HepG2 (cell line): ENCODE data around the gene CMIP. TPM values are rescaled to one million over a fixed set of nuclear protein-coding genes. Genes with fewer than 3 reads are reported as not detected.

ENCODE experiments used
- AHDC1 ChIP-seq: sonication (generic); formaldehyde crosslinking; IDR thresholded peaks from 2 replicates; pipeline ENCODE4 v1.5.1; 2020; ENCODE audit warnings: mild to moderate bottlenecking, missing genetic modification reagents, borderline replicate concordance
- ARID4A ChIP-seq: sonication (generic); formaldehyde crosslinking; IDR thresholded peaks from 2 replicates; pipeline ENCODE4 v1.5.0; 2020; ENCODE audit warnings: mild to moderate bottlenecking, missing genetic modification reagents, borderline replicate concordance
- ATF1 ChIP-seq: IDR thresholded peaks from 2 replicates; pipeline ENCODE4 v1.6.1; 2016; ENCODE audit warnings: mild to moderate bottlenecking, control low read depth
- GZF1 ChIP-seq: sonication (generic); formaldehyde crosslinking; IDR thresholded peaks from 2 replicates; pipeline ENCODE4 v1.5.1; 2020; ENCODE audit warnings: mild to moderate bottlenecking, missing genetic modification reagents
- MLLT10 ChIP-seq: sonication (generic); formaldehyde crosslinking; IDR thresholded peaks from 2 replicates; pipeline ENCODE4 v1.4.0; 2020; ENCODE audit warnings: missing genetic modification reagents
- PCBP2 ChIP-seq: fragments of 200-400 bp; formaldehyde crosslinking; optimal IDR thresholded peaks from 2 replicates; pipeline ENCODE3; 2018; ENCODE audit warnings: low read length, low read depth; ENCODE audit not compliant: poor library complexity, severe bottlenecking
- PLRG1 ChIP-seq: fragments of 450-650 bp; conservative IDR thresholded peaks from 2 replicates; pipeline ENCODE4 v1.6.1; 2016
- SP5 ChIP-seq: IDR thresholded peaks from 2 replicates; pipeline ENCODE4 v1.6.1; 2016; ENCODE audit warnings: low read depth, borderline replicate concordance
- SPEN ChIP-seq: sonication (generic); formaldehyde crosslinking; IDR thresholded peaks from 2 replicates; pipeline ENCODE4 v1.5.1; 2020; ENCODE audit warnings: low read depth, mild to moderate bottlenecking, missing genetic modification reagents
- YY1 ChIP-seq: IDR thresholded peaks from 2 replicates; pipeline ENCODE4 v1.6.1; 2011; ENCODE audit warnings: low read length, low read depth, moderate library complexity, mild to moderate bottlenecking; ENCODE audit not compliant: insufficient read depth, insufficient replicate concordance
- ZBTB33 ChIP-seq: sonication (generic); formaldehyde crosslinking; IDR thresholded peaks from 2 replicates; pipeline ENCODE4 v1.4.0; 2020; ENCODE audit warnings: missing genetic modification reagents
- ZNF678 ChIP-seq: sonication (generic); formaldehyde crosslinking; IDR thresholded peaks from 2 replicates; pipeline ENCODE4 v1.4.0; 2020; ENCODE audit warnings: mild to moderate bottlenecking, missing genetic modification reagents
- ZNF773 ChIP-seq: sonication (generic); formaldehyde crosslinking; IDR thresholded peaks from 2 replicates; pipeline ENCODE4 v1.4.0; 2020; ENCODE audit warnings: missing genetic modification reagents, borderline replicate concordance
- polyA plus RNA-seq, 8 experiments: library from polyadenylated mRNA; depleted of rRNA in 3 of 8; stranded (reverse) in 7 of 8; unstranded in 1 of 8; fragments of >200 nt; fragmentation: Illumina TruSeq in 4 of 8; extraction: Trizol in 4 of 8; gene quantifications; 2 replicates each; pipeline versions ENCODE4 v1.2.1 to v1.2.3, GENCODE V29; 2011 to 2016; ENCODE audit warnings: low read depth in 4 of 8, missing spikeins in 1 of 8, mixed read lengths in 1 of 8; ENCODE audit not compliant: insufficient read depth in 1 of 8
- total RNA-seq, 5 experiments: library from RNA; depleted of rRNA; stranded (reverse); fragments of >200 nt; fragmentation: Illumina TruSeq; extraction: Trizol; gene quantifications; 2 replicates each; pipeline ENCODE4 v1.2.3, GENCODE V29; 2016; ENCODE audit warnings: low read depth in 1 of 5
- TF ChIP-seq, protein P1 (sequence below): sonication (generic); formaldehyde crosslinking; IDR thresholded peaks from 2 replicates; pipeline ENCODE4 v1.4.0; 2020; ENCODE audit warnings: mild to moderate bottlenecking, missing genetic modification reagents

The CMIP gene
- total and polyA plus RNA-seq, 2 of the 13 experiments (the other 11 are each of a cell fraction or from before 2014, with no cell fraction given) = 10.9 to 18.1 TPM

- peak; percentile 59 for TF ChIP-seq YY1
- peak; percentile 39; the same call in 1 of the 2 replicates for TF ChIP-seq ZNF678 (CRISPR knock-in tag)
- TF ChIP-seq MLLT10 (CRISPR knock-in tag) = no peak; the same call in 1 of the 2 replicates
- peak; percentile 94; the same call in 1 of the 2 replicates for TF ChIP-seq SPEN (CRISPR knock-in tag)
- TF ChIP-seq PLRG1 = no peak
- peak; percentile 90; the same call in 1 of the 2 replicates for TF ChIP-seq GZF1
- no peak for TF ChIP-seq PCBP2
- TF ChIP-seq SP5 (CRISPR knock-in tag) = peak; percentile 87
- TF ChIP-seq, protein P1, sequence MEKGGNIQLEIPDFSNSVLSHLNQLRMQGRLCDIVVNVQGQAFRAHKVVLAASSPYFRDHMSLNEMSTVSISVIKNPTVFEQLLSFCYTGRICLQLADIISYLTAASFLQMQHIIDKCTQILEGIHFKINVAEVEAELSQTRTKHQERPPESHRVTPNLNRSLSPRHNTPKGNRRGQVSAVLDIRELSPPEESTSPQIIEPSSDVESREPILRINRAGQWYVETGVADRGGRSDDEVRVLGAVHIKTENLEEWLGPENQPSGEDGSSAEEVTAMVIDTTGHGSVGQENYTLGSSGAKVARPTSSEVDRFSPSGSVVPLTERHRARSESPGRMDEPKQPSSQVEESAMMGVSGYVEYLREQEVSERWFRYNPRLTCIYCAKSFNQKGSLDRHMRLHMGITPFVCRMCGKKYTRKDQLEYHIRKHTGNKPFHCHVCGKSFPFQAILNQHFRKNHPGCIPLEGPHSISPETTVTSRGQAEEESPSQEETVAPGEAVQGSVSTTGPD (CRISPR knock-in tag) = no peak
- no peak for TF ChIP-seq ZNF773 (CRISPR knock-in tag)
- peak; percentile 67; the same call in 1 of the 2 replicates for TF ChIP-seq ZBTB33 (CRISPR knock-in tag)
- peak; percentile 93 for TF ChIP-seq AHDC1
- no peak for TF ChIP-seq ATF1
- peak; percentile 98 for TF ChIP-seq ARID4A (CRISPR knock-in tag)
Measured at GRCh38 chr16:81448154-81449131, 3.8 kb downstream of the CMIP start (continued).
